ENCODE measurements around the gene UBQLN3. TPM values are rescaled to one million over a fixed set of nuclear protein-coding genes. Genes with fewer than 3 reads are reported as not detected.
A peak's percentile ranks its signal among the peaks of the same experiment; 100 is the strongest.

UBQLN3 gene
- total and polyA plus RNA-seq, 2 experiments from 2014 or later = not detected

DNA sequence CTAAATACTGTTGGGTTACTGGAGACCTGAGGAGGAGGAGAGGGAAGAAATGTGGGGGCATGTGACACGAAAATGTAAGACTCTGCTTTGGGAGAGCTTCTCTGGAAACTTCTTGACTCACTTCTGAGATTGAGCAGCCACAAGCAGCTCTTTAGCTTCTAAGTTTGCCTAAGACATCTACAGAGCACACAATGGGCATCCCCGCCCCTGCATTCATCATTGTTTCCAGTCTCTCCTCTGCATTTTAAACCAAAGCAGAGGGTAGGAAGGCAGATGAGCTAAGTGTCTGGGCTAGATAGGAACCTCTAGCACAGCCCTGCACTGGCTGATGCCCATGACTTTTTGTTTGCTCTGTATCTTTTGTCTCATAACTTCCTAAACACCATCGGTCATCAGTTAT lies 23.3 kb downstream of the UBQLN3 start:
- Histone ChIP-seq H3F3A (ENCODE audit: insufficient read depth) (no peaks in the 10 kb centered on the region), H3K27ac (no peak overlapping the region), H3K79me2 (ENCODE audit: insufficient read depth) (no peaks in the 10 kb centered on the region), H3K4me1 (ENCODE audit: insufficient read depth) (no peaks in the 10 kb centered on the region), H4K20me1 (ENCODE audit: insufficient read depth) (no peaks in the 10 kb centered on the region), H3K9me3 (ENCODE audit: low read depth) (no peaks in the 10 kb centered on the region), H3K9me2 (ENCODE audit: insufficient read depth) (no peaks in the 10 kb centered on the region), H3K4me2 (ENCODE audit: unreplicated experiment) (no peak overlapping the region), H3K4me3 (no peak overlapping the region), H3K9ac (no peak overlapping the region), H3K27me3 (replicated peaks; ENCODE audit: insufficient read depth) (no peaks in the 10 kb centered on the region), H3K36me3 (ENCODE audit: low read depth) (no peaks in the 10 kb centered on the region), H2AFZ (no peak overlapping the region)
- no peak for TF ChIP-seq EZH2 (IDR thresholded peaks at IDR 0.05; ENCODE audit: insufficient read depth, poor library complexity, severe bottlenecking)
- TF ChIP-seq EZH2phosphoT487 (IDR thresholded peaks at IDR 0.05; ENCODE audit: insufficient read depth, low read depth) = no peak
- no peak for DNase-seq
- in situ Hi-C loops (cut with MboI) = loop anchor here (10.0 kb wide), 1 partner anchor 318 kb away; the partner anchor contains the start of gene OR52N2
- 44 to 48% methylated on average over 3 of the region's 3 CpGs for WGBS, 2 experiments (ENCODE audit: low coverage in 1 of 2, low lambda C conversion rate in 2 of 2, missing lambda C conversion rate in 2 of 2)

DNA sequence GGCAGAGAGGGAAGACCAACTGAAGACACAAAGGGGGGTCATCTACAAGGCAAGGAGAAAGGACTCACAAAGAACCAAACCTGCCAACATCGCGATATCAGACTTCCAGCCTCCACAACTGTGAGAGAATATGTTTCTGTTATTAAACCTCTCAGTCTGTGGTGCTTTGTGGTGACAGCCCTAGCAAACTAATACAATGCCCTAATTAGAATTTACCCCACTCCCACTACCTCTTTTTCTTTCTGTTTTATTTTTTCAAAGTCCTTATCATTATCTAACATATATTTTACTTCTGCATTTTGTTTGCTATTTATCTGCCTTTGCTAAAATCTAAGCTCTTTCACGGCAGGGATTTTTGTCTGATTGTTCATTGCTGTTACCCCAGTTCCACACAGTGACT lies 23.8 kb downstream of the UBQLN3 start:
- Histone ChIP-seq H3K27me3 (replicated peaks; ENCODE audit: insufficient read depth) (no peaks in the 10 kb centered on the region), H3K4me2 (ENCODE audit: unreplicated experiment) (no peak overlapping the region), H3K9ac (no peak overlapping the region), H3K4me3 (no peak overlapping the region), H3K27ac (no peak overlapping the region), H3K9me2 (ENCODE audit: insufficient read depth) (no peaks in the 10 kb centered on the region), H3K36me3 (ENCODE audit: low read depth) (no peaks in the 10 kb centered on the region), H3K4me1 (ENCODE audit: insufficient read depth) (no peaks in the 10 kb centered on the region), H4K20me1 (ENCODE audit: insufficient read depth) (no peaks in the 10 kb centered on the region), H3F3A (ENCODE audit: insufficient read depth) (no peaks in the 10 kb centered on the region), H3K79me2 (ENCODE audit: insufficient read depth) (no peaks in the 10 kb centered on the region), H2AFZ (no peak overlapping the region), H3K9me3 (ENCODE audit: low read depth) (no peaks in the 10 kb centered on the region)
- TF ChIP-seq EZH2phosphoT487 (IDR thresholded peaks at IDR 0.05; ENCODE audit: insufficient read depth, low read depth) (no peak), EZH2 (IDR thresholded peaks at IDR 0.05; ENCODE audit: insufficient read depth, poor library complexity, severe bottlenecking) (no peak)
- in situ Hi-C loops (cut with MboI) = loop anchor here (10.0 kb wide), 1 partner anchor 319 kb away; the partner anchor contains the start of gene OR52N2
- DNase-seq = no peak
- 82 to 89% methylated on average over 3 of the region's 3 CpGs for WGBS, 2 experiments (ENCODE audit: low coverage in 1 of 2, low lambda C conversion rate in 2 of 2, missing lambda C conversion rate in 2 of 2)

DNA sequence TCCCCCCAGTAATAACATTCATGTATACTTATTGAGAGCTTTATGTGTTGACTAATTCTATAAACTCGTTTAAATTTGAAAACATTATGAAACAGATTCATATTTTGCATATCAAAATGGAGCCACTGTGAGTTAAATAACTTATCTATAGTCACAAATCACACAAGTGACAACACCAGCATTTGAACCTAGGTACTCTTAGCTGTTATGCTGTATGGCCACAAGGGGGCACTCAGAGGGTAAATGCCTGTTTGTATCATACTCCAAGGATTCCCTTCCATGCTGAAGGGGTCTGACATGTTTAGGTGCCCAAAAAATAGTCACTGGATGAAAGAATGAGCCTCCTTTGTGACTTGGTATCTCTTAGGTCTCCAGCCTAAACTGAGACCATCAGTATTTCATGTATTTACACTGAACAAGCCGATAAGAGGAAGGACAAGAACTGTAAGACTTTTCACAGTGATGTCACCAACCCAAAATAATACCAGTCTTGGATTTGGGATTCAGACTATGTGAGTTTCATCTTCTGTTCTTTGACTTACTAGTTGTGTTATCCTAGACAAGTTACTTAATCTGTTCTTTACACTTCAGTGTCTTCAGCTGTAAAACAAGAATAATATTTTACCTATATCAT lies 33.5 kb downstream of the UBQLN3 start:
- H3K9ac ChIP-seq = no peak overlapping the region
- no peak overlapping the region for H2AFZ ChIP-seq
- peak; percentile 74 for DNase-seq
- no peak overlapping the region for H3K4me3 ChIP-seq
- no peaks in the 10 kb centered on the region for H3K9me2 ChIP-seq (ENCODE audit: insufficient read depth)
- no peak overlapping the region for H3K27ac ChIP-seq
- no peaks in the 10 kb centered on the region for H3K9me3 ChIP-seq (ENCODE audit: low read depth)
- no peak for TF ChIP-seq EZH2 (IDR thresholded peaks at IDR 0.05; ENCODE audit: insufficient read depth, poor library complexity, severe bottlenecking)
- no peak for TF ChIP-seq EZH2phosphoT487 (IDR thresholded peaks at IDR 0.05; ENCODE audit: insufficient read depth, low read depth)
- 0 out of 2 replicates have a peak, but pooled peaks cover 4% of the 10 kb centered on the region for H3K27me3 ChIP-seq (replicated peaks; ENCODE audit: insufficient read depth)
- 15 to 17% methylated on average over 2 of the region's 2 CpGs for WGBS, 2 experiments (ENCODE audit: low coverage in 1 of 2, low lambda C conversion rate in 2 of 2, missing lambda C conversion rate in 2 of 2)
- no peak overlapping the region for H3K4me2 ChIP-seq (ENCODE audit: unreplicated experiment)
- no peaks in the 10 kb centered on the region for H3K36me3 ChIP-seq (ENCODE audit: low read depth)
- H3K4me1 ChIP-seq (ENCODE audit: insufficient read depth) = no peaks in the 10 kb centered on the region
- in situ Hi-C loops (cut with MboI) = no loop called here
- no peaks in the 10 kb centered on the region for H3F3A ChIP-seq (ENCODE audit: insufficient read depth)
- no peaks in the 10 kb centered on the region for H4K20me1 ChIP-seq (ENCODE audit: insufficient read depth)
- H3K79me2 ChIP-seq (ENCODE audit: insufficient read depth) = no peaks in the 10 kb centered on the region

DNA sequence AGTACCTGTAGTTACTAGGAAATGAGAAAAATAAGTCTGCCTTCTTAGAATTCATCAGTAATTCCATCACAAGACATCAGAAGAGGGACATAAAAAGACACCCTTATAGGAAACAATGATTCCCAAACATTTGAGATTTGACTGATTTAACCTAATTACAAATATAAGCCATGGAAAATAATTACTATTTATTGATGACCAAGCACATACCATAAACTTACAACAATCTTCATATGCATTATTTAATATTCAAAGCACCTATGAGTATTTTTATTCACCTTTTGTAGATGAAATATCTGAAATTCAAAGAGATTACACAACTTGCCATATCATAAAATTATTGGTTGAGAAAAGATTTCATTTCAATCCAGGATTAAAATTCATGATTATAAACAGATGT lies 35.8 kb downstream of the UBQLN3 start:
- H3F3A ChIP-seq (ENCODE audit: insufficient read depth) = no peaks in the 10 kb centered on the region
- H3K9me2 ChIP-seq (ENCODE audit: insufficient read depth) = no peaks in the 10 kb centered on the region
- H2AFZ ChIP-seq = no peak overlapping the region
- no peaks in the 10 kb centered on the region for H3K36me3 ChIP-seq (ENCODE audit: low read depth)
- no peak for DNase-seq
- H3K27me3 ChIP-seq (replicated peaks; ENCODE audit: insufficient read depth) = 0 out of 2 replicates have a peak, but pooled peaks cover 4% of the 10 kb centered on the region
- no peaks in the 10 kb centered on the region for H4K20me1 ChIP-seq (ENCODE audit: insufficient read depth)
- no peaks in the 10 kb centered on the region for H3K9me3 ChIP-seq (ENCODE audit: low read depth)
- in situ Hi-C loops (cut with MboI) = no loop called here
- H3K27ac ChIP-seq = no peak overlapping the region
- H3K79me2 ChIP-seq (ENCODE audit: insufficient read depth) = no peaks in the 10 kb centered on the region
- no peak overlapping the region for H3K4me3 ChIP-seq
- H3K9ac ChIP-seq = no peak overlapping the region
- TF ChIP-seq EZH2phosphoT487 (IDR thresholded peaks at IDR 0.05; ENCODE audit: insufficient read depth, low read depth) = no peak
- no peak for TF ChIP-seq EZH2 (IDR thresholded peaks at IDR 0.05; ENCODE audit: insufficient read depth, poor library complexity, severe bottlenecking)
- H3K4me2 ChIP-seq (ENCODE audit: unreplicated experiment) = no peak overlapping the region
- no peaks in the 10 kb centered on the region for H3K4me1 ChIP-seq (ENCODE audit: insufficient read depth)
